SU-DHL-6 (cell line): ENCODE data around the gene NACC2.

Experiments used
- H2AFZ ChIP-seq: fragments of 200-600 bp; sonication (generic); 2 replicates; pipeline ENCODE4 v1.6.1; 2014; ENCODE audit warnings: low read depth, mild to moderate bottlenecking, moderate library complexity, mixed read lengths, antibody characterized with exemption, low read length; ENCODE audit not compliant: severe bottlenecking
- H3F3A ChIP-seq: fragments of 200-600 bp; shearing (Covaris generic); 2 replicates; pipeline ENCODE4 v1.6.0; 2016; ENCODE audit warnings: antibody characterized with exemption, mild to moderate bottlenecking; ENCODE audit not compliant: insufficient read depth
- H3K27ac ChIP-seq: fragments of 200-600 bp; sonication (generic); 2 replicates; pipeline ENCODE4 v1.5.1; 2016; ENCODE audit warnings: low read depth, mild to moderate bottlenecking, low read length, moderate library complexity, mixed read lengths
- H3K27me3 ChIP-seq: fragments of 200-600 bp; sonication (generic), shearing (Covaris generic); 2 replicates; pipeline ENCODE4 v1.6.0; 2014; ENCODE audit warnings: mild to moderate bottlenecking, low read length
- H3K36me3 ChIP-seq: fragments of 200-600 bp; sonication (generic); 2 replicates; pipeline ENCODE4 v1.6.1; 2014; ENCODE audit warnings: mild to moderate bottlenecking, low read length, mixed read lengths
- H3K4me2 ChIP-seq: fragments of 300-600, 200-600 bp; shearing (Covaris generic), sonication (generic); 2 replicates; pipeline ENCODE4 v1.6.0; 2014; ENCODE audit warnings: low read length, low read depth, mild to moderate bottlenecking; ENCODE audit not compliant: poor library complexity, severe bottlenecking
- H3K4me3 ChIP-seq: fragments of 200-600 bp; sonication (generic); 2 replicates; pipeline ENCODE4 v1.5.1; 2014; ENCODE audit warnings: antibody characterized with exemption, low read length, mild to moderate bottlenecking, mixed read lengths; ENCODE audit not compliant: insufficient read depth, poor library complexity, severe bottlenecking
- H3K79me2 ChIP-seq: fragments of 200-600 bp; sonication (generic); 2 replicates; pipeline ENCODE4 v1.6.1; 2014; ENCODE audit warnings: mild to moderate bottlenecking, low read length, moderate library complexity; ENCODE audit not compliant: insufficient read depth
- H3K9ac ChIP-seq: fragments of 200-600 bp; sonication (generic); 2 replicates; pipeline ENCODE4 v1.7.0; 2014; ENCODE audit warnings: mild to moderate bottlenecking, low read length
- H3K9me2 ChIP-seq: fragments of 200-600 bp; sonication (generic); replicated peaks from 2 replicates; pipeline ENCODE4 v1.6.1; 2014; ENCODE audit warnings: low read length; ENCODE audit not compliant: insufficient read depth
- H3K9me3 ChIP-seq: fragments of 200-600 bp; sonication (generic); 2 replicates; pipeline ENCODE4 v1.6.1; 2014; ENCODE audit warnings: low read length, mixed read lengths; ENCODE audit not compliant: insufficient read depth
- H4K20me1 ChIP-seq: fragments of 200-600 bp; sonication (generic); 2 replicates; pipeline ENCODE4 v1.6.1; 2014; ENCODE audit warnings: low read depth, mild to moderate bottlenecking, antibody characterized with exemption, low read length, moderate library complexity, mixed read lengths
- CTCF ChIP-seq: fragments of 200-600 bp; sonication (generic); IDR thresholded peaks from one replicate; pipeline ENCODE4 v1.5.1; 2017; ENCODE audit warnings: antibody characterized with exemption, mild to moderate bottlenecking, low read length, moderate library complexity; ENCODE audit not compliant: insufficient read depth, poor library complexity, severe bottlenecking
- EZH2phosphoT487 ChIP-seq: fragments of 200-600 bp; sonication (generic), shearing (Covaris generic); conservative IDR thresholded peaks from 2 replicates; pipeline ENCODE4 v1.6.1; 2018; ENCODE audit warnings: mild to moderate bottlenecking, antibody characterized with exemption, low read length, moderate library complexity, mixed read lengths

The NACC2 gene

GRCh38 chr9:136090056-136090735 is 4.9 kb downstream of the NACC2 start:
- no peaks in the 10 kb centered on the region for H3K9me3 ChIP-seq
- H4K20me1 ChIP-seq = no peaks in the 10 kb centered on the region
- no peak overlapping the region for H3K9ac ChIP-seq
- H3F3A ChIP-seq = peaks cover 3% of the 10 kb centered on the region; the same call in 1 of the 2 replicates
- H3K9me2 ChIP-seq = no peaks in the 10 kb centered on the region
- no peaks in the 10 kb centered on the region for H3K36me3 ChIP-seq
- no peak overlapping the region for H3K4me2 ChIP-seq
- H2AFZ ChIP-seq = no peak overlapping the region
- no peaks in the 10 kb centered on the region for H3K79me2 ChIP-seq
- no peak overlapping the region for H3K27ac ChIP-seq
- TF ChIP-seq EZH2phosphoT487 = no peak
- no peak for TF ChIP-seq CTCF
- H3K4me3 ChIP-seq = no peak overlapping the region
- H3K27me3 ChIP-seq = no peaks in the 10 kb centered on the region

DNA sequence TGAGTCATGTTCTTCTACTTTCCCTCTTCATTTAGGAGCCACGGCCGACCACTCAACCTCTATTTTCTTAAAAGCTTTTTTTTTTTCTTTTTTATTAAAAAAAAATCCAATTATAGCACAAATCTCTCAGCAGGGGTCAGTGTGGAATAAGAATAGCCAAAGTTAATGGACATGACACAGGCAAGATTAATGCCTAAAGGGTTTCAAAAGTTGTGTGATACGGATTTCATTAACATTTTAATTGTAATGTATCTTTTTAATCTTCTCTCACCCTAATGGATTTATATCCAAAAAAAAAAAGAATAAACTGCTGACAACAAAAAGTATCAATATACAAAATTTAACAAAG is 5.4 kb downstream of the NACC2 start:
- H3K9ac ChIP-seq = no peak overlapping the region
- no peak overlapping the region for H2AFZ ChIP-seq
- H3K27ac ChIP-seq = no peak overlapping the region
- no peaks in the 10 kb centered on the region for H3K79me2 ChIP-seq
- no peaks in the 10 kb centered on the region for H3K9me2 ChIP-seq
- H3K36me3 ChIP-seq = no peaks in the 10 kb centered on the region
- no peaks in the 10 kb centered on the region for H4K20me1 ChIP-seq
- H3K4me3 ChIP-seq = no peak overlapping the region
- H3K4me2 ChIP-seq = no peak overlapping the region
- H3K27me3 ChIP-seq = no peaks in the 10 kb centered on the region
- peaks cover 3% of the 10 kb centered on the region; the same call in 1 of the 2 replicates for H3F3A ChIP-seq
- TF ChIP-seq EZH2phosphoT487 = no peak
- no peak for TF ChIP-seq CTCF
- H3K9me3 ChIP-seq = no peaks in the 10 kb centered on the region

GRCh38 chr9:136088939-136089696 is 6.0 kb downstream of the NACC2 start:
- no peak overlapping the region for H3K4me3 ChIP-seq
- H3K79me2 ChIP-seq = no peaks in the 10 kb centered on the region

More at GRCh38 chr9:136088939-136089696, 6.0 kb downstream of the NACC2 start:
- no peak overlapping the region for H3K27ac ChIP-seq
- no peaks in the 10 kb centered on the region for H4K20me1 ChIP-seq
- H3K9me3 ChIP-seq = no peaks in the 10 kb centered on the region
- peaks cover 3% of the 10 kb centered on the region; the same call in 1 of the 2 replicates for H3F3A ChIP-seq
- H3K27me3 ChIP-seq = no peaks in the 10 kb centered on the region
- H3K9me2 ChIP-seq = no peaks in the 10 kb centered on the region
- H3K4me2 ChIP-seq = no peak overlapping the region
- TF ChIP-seq CTCF (no peak), EZH2phosphoT487 (no peak)
- no peak overlapping the region for H2AFZ ChIP-seq
- no peaks in the 10 kb centered on the region for H3K36me3 ChIP-seq
- no peak overlapping the region for H3K9ac ChIP-seq
